PC-3 (cell line): ENCODE data around the gene C6orf136. TPM values are rescaled to one million over a fixed set of nuclear protein-coding genes. Genes with fewer than 3 reads are reported as not detected.
A peak's percentile ranks its signal among the peaks of the same experiment; 100 is the strongest.

Experiments
- ATAC-seq: fragments of 200-7000 bp; cut with Tn5 transposase; 2 replicates; pipeline ENCODE4 v1.9.1; 2020; ENCODE audit warnings: mild to moderate bottlenecking, moderate library complexity
- BruUV-seq: library from RNA; stranded (reverse); fragments of 400-500 nt; replicated peaks from 2 replicates; lab custom pipeline; 2021; lab: Mats Ljungman, UMichigan
- CTCF ChIA-PET: fragments of 300-600 bp; sonication (Branson Sonifier 250); formaldehyde crosslinking; loops from one replicate; lab custom pipeline; 2022; ENCODE audit warnings: antibody characterized with exemption; lab: Charles Lee
- POLR2A ChIA-PET: fragments of 300-600 bp; sonication (Branson Sonifier 250); formaldehyde crosslinking; loops from one replicate; lab custom pipeline; 2022; ENCODE audit warnings: antibody characterized with exemption; ENCODE audit not compliant: unreplicated experiment; lab: Charles Lee
- DNase-seq: peaks from one replicate; pipeline ENCODE4 v3.0.0-alpha.2; 2015
- H2AFZ ChIP-seq: fragments of 300-600 bp; sonication (generic); 2 replicates; pipeline ENCODE4 v1.6.0; 2016; ENCODE audit warnings: antibody characterized with exemption, low read length
- H3F3A ChIP-seq: fragments of 300-600 bp; sonication (generic); one replicate; pipeline ENCODE4 v1.6.0; 2017; ENCODE audit warnings: antibody characterized with exemption, low read length, control low read depth, mild to moderate bottlenecking; ENCODE audit not compliant: unreplicated experiment
- H3K27ac ChIP-seq: fragments of 300-600 bp; sonication (generic); 2 replicates; pipeline ENCODE4 v1.5.1; 2016; ENCODE audit warnings: mild to moderate bottlenecking, low read length
- H3K27me3 ChIP-seq: fragments of 300-600 bp; sonication (generic); 2 replicates; pipeline ENCODE4 v1.6.1; 2016; ENCODE audit warnings: low read length, mixed read lengths
- H3K36me3 ChIP-seq: fragments of 300-600 bp; sonication (generic); 2 replicates; pipeline ENCODE4 v1.6.1; 2016; ENCODE audit warnings: low read depth, mixed run types, low read length, mixed read lengths
- H3K4me1 ChIP-seq: fragments of 300-600 bp; sonication (generic); 2 replicates; pipeline ENCODE4 v1.5.1; 2016; ENCODE audit warnings: low read length; ENCODE audit not compliant: insufficient read depth
- H3K4me2 ChIP-seq: fragments of 300-600 bp; sonication (generic); 2 replicates; pipeline ENCODE4 v1.6.0; 2016; ENCODE audit warnings: low read length
- H3K4me3 ChIP-seq: fragments of 300-600 bp; sonication (generic); 2 replicates; pipeline ENCODE4 v1.5.1; 2016; ENCODE audit warnings: mild to moderate bottlenecking, low read length, mixed read lengths
- H3K79me2 ChIP-seq: fragments of 300-600 bp; sonication (generic); 2 replicates; pipeline ENCODE4 v1.6.1; 2017; ENCODE audit warnings: low read length, mixed read lengths
- H3K9ac ChIP-seq: fragments of 300-600 bp; sonication (generic); 2 replicates; pipeline ENCODE4 v1.6.0; 2016; ENCODE audit warnings: mild to moderate bottlenecking, low read length
- H3K9me2 ChIP-seq: fragments of 300-600 bp; sonication (generic); replicated peaks from 2 replicates; pipeline ENCODE4 v1.6.1; 2016; ENCODE audit warnings: mixed run types, low read length, mixed read lengths
- H3K9me3 ChIP-seq: fragments of 300-600 bp; sonication (generic); 2 replicates; pipeline ENCODE4 v1.6.1; 2016; ENCODE audit warnings: low read length, mixed read lengths
- H4K20me1 ChIP-seq: fragments of 300-600 bp; sonication (generic); 2 replicates; pipeline ENCODE4 v1.6.1; 2016; ENCODE audit warnings: low read length, mixed read lengths
- CTCF ChIP-seq: fragments of 300-600 bp; sonication (generic); conservative IDR thresholded peaks from 2 replicates; pipeline ENCODE4 v1.5.1; 2017; ENCODE audit warnings: antibody characterized with exemption, low read depth, mild to moderate bottlenecking, low read length
- EZH2 ChIP-seq: fragments of 300-600 bp; sonication (generic); IDR thresholded peaks from one replicate; pipeline ENCODE4 v1.6.1; 2017; ENCODE audit warnings: antibody characterized with exemption, mild to moderate bottlenecking, low read length; ENCODE audit not compliant: unreplicated experiment
- EZH2phosphoT487 ChIP-seq: fragments of 300-600 bp; sonication (generic); IDR thresholded peaks from 2 replicates; pipeline ENCODE4 v1.6.1; 2018; ENCODE audit warnings: mild to moderate bottlenecking, antibody characterized with exemption, low read length, borderline replicate concordance
- intact Hi-C: fragments of 100-400 bp; cut with micrococcal nuclease; formaldehyde crosslinking; loops from 2 replicates; pipeline ENCODE4 v1.9.0; 2023
- total RNA-seq: library from RNA; depleted of rRNA; stranded (reverse); fragments of >200 nt; gene quantifications from 2 replicates; pipeline ENCODE4 v1.2.3, GENCODE V29; 2014

The C6orf136 gene
- total RNA-seq, 1 experiment from 2014 or later = 18.7 TPM

DNA sequence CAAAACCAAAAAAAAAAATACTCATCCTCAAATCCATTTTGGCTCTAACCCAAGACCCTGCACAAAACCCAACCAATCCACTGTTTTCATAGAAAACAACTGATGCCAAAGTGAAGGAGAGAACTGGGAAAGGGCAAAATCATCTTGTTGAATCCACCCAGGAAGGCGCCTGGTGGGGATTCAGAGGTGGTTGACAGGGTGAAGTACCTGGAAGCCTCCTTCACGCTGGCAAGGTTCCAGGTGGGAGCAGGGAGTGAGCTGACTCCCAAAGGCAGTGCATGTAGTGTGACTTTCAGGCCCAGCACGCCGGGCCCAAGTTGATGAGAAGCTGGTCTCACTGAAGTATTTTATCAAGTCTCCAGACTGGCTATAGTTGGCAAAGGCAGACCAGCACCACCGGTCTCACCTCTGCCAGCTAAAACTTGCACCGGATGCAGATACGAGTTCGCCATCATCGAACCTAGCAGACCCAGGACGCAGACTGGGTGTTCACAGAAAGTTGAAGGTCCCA, 46.4 kb upstream of the C6orf136 start:
- no peaks in the 10 kb centered on the region for H3K27me3 ChIP-seq
- TSS peak; percentile 2 for BruUV-seq
- no peak overlapping the region for H2AFZ ChIP-seq
- no peaks in the 10 kb centered on the region for H3K9me2 ChIP-seq
- DNase-seq (no peak), ATAC-seq (no peak)
- no peak for TF ChIP-seq EZH2
- no peak for TF ChIP-seq EZH2phosphoT487
- TF ChIP-seq CTCF = no peak
- POLR2A ChIA-PET = interaction anchor here (0.6 kb wide), 1 partner anchor 12 kb away, joined by 3 read pairs; no protein-coding TSS in a partner anchor
- H3K4me1 ChIP-seq = no peaks in the 10 kb centered on the region
- CTCF ChIA-PET = no interaction called here
- no peaks in the 10 kb centered on the region for H4K20me1 ChIP-seq
- peaks cover 3% of the 10 kb centered on the region for H3F3A ChIP-seq
- H3K36me3 ChIP-seq = peaks cover 47% of the 10 kb centered on the region
- no peak overlapping the region for H3K4me3 ChIP-seq
- H3K9me3 ChIP-seq = no peaks in the 10 kb centered on the region
- intact Hi-C loops = no loop called here
- H3K27ac ChIP-seq = no peak overlapping the region
- no peaks in the 10 kb centered on the region for H3K79me2 ChIP-seq
- H3K4me2 ChIP-seq = no peak overlapping the region
- H3K9ac ChIP-seq = no peak overlapping the region

DNA sequence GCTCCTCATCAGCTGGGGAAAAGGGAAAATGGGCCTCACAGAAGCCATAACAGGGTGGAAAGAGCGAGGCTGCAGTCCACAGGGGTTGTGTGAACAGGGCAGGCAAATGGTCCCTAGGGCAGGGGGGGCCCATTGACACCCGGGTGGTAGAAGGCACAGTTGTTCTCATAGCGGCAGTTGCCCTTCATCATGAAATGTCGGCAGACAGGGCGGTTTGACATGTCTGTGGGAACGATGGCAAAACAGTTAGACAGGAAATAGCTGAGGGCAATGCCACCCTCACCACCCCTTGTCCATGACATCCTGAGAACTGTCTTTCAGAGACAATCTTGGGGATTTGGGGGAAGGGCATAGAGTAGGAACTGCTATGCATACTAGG, 45.5 kb upstream of the C6orf136 start:
- POLR2A ChIA-PET = no interaction called here

More for the DNA sequence above, 45.5 kb upstream of the C6orf136 start:
- Histone ChIP-seq H3K4me2 (no peak overlapping the region), H3K9me2 (no peaks in the 10 kb centered on the region), H3K9me3 (no peaks in the 10 kb centered on the region), H3K4me3 (no peak overlapping the region), H3K4me1 (no peaks in the 10 kb centered on the region), H3F3A (peaks cover 3% of the 10 kb centered on the region), H3K9ac (no peak overlapping the region), H3K36me3 (peaks cover 54% of the 10 kb centered on the region), H3K27ac (no peak overlapping the region), H3K79me2 (no peaks in the 10 kb centered on the region), H2AFZ (no peak overlapping the region), H3K27me3 (no peaks in the 10 kb centered on the region), H4K20me1 (no peaks in the 10 kb centered on the region)
- intact Hi-C loops = no loop called here
- TF ChIP-seq EZH2phosphoT487 (no peak), CTCF (no peak), EZH2 (no peak)
- CTCF ChIA-PET = no interaction called here
- DNase-seq (no peak), ATAC-seq (no peak)
- BruUV-seq = no TSS peak
